ENCODE data around the gene PCDHGA11.

PCDHGA11 gene

DNA sequence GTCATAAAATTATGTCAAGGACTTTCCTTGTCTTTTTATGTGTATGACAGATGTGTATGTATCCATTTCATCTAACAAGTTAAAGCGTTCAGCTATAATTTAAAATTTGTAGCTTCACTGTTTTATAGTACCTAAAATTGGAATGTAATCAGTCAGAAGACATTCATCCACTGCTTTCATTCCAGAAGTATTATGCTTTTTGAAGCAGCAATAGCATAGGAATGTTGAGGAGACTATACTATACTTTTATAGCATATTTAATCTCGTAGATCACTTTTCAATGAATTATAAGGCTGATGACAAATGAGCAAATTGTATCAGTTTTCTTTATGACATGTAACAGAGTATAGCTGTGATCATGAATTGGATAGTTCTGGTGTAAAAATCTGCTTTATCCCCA, 16.4 kb downstream of the PCDHGA11 start:
- TF ChIP-seq CTCF (conservative IDR thresholded peaks at IDR 0.05; ENCODE audit: control insufficient read depth, insufficient read depth, low read depth, low read length), result no peak
- DNase-seq (ENCODE audit: low read depth), result no peak
- no peak overlapping the region for H3K4me3 ChIP-seq (ENCODE audit: control insufficient read depth, low read depth, low read length)

GRCh38 chr5:141439411-141440141, 18.7 kb downstream of the PCDHGA11 start:
- no peak for TF ChIP-seq CTCF (conservative IDR thresholded peaks at IDR 0.05; ENCODE audit: control insufficient read depth, insufficient read depth, low read depth, low read length)
- no peak for DNase-seq (ENCODE audit: low read depth)
- H3K4me3 ChIP-seq (ENCODE audit: control insufficient read depth, low read depth, low read length), result no peak overlapping the region

- DNase-seq (ENCODE audit: low read depth), result no peak
- TF ChIP-seq CTCF (conservative IDR thresholded peaks at IDR 0.05; ENCODE audit: control insufficient read depth, insufficient read depth, low read depth, low read length), result no peak
- H3K4me3 ChIP-seq (ENCODE audit: control insufficient read depth, low read depth, low read length), result no peak overlapping the region
Measured at GRCh38 chr5:141440341-141440740, 19.5 kb downstream of the PCDHGA11 start.

- TF ChIP-seq CTCF (conservative IDR thresholded peaks at IDR 0.05; ENCODE audit: control insufficient read depth, insufficient read depth, low read depth, low read length), result no peak
- H3K4me3 ChIP-seq (ENCODE audit: control insufficient read depth, low read depth, low read length), result no peak overlapping the region
- no peak for DNase-seq (ENCODE audit: low read depth)
Measured at GRCh38 chr5:141441571-141442170, 20.8 kb downstream of the PCDHGA11 start.

DNA sequence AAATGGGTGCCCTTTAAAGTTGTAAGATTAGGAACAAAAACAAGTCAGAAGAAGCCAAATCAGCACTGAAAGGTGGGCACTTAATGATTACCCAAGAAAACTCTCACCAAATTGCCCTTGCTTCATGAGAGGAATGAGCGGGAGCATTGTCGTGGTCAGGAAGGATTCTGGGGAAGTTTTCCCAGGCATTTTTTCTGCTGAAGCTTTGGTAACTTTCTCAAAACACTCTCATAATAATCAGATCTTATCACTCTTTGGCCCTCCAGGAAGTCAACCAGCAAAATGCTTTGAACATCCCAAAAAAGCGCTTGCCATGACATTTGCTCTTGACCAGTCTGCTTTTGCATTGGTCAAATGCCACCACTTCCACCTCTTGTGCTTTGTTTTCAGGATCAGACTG, 44.5 kb downstream of the PCDHGA11 start:
- H3K4me3 ChIP-seq (ENCODE audit: control insufficient read depth, low read depth, low read length), result no peak overlapping the region
- DNase-seq (ENCODE audit: low read depth), result no peak
- TF ChIP-seq CTCF (conservative IDR thresholded peaks at IDR 0.05; ENCODE audit: control insufficient read depth, insufficient read depth, low read depth, low read length), result no peak

Measured in fibroblast of mammary gland (primary cell).